Measurements from ENCODE around the gene CACNG3. TPM values are rescaled to one million over a fixed set of nuclear protein-coding genes. Genes with fewer than 3 reads are reported as not detected.

Gene CACNG3
- polyA plus RNA-seq, 1 donor from 2014 or later = not detected

DNA sequence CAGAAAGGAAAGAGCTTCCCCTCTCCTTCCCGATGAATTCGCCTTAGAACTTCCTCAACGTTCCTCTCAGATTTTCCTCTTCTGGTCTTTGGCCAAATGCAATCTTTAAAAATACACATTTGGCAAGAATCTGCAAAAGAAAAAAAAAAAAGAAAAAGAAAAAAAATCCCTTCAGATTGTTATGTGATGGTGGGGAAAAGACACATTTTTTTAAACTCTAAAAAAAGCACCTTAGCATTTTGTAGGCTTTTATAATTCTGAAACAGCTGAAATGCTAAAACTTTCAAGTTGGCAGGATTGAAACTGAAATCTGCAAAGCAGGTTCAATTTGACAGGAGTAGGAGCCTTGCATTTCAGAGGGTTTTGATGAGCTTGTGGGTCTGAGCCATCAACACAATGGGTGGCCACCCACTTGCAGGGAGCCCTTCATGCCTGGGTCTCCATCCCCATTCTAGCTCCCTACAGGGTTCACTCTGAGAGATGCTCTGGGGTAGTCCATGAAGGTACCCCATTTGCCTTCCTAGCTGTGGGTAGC, 33.1 kb downstream of the CACNG3 start:
- TF ChIP-seq EP300 (conservative IDR thresholded peaks at IDR 0.05; ENCODE audit: poor library complexity, severe bottlenecking) (no peak), SMC3 (conservative IDR thresholded peaks at IDR 0.05; ENCODE audit: poor library complexity) (no peak), CTCF (IDR thresholded peaks at IDR 0.05; ENCODE audit: poor library complexity, severe bottlenecking) (no peak), TAF1 (IDR thresholded peaks at IDR 0.05; ENCODE audit: low read depth) (no peak), MXI1 (conservative IDR thresholded peaks at IDR 0.05; ENCODE audit: poor library complexity, severe bottlenecking) (no peak), RAD21 (conservative IDR thresholded peaks at IDR 0.05) (no peak), POLR2AphosphoS5 (IDR thresholded peaks at IDR 0.05) (no peak), EZH2 (IDR thresholded peaks at IDR 0.05; ENCODE audit: borderline replicate concordance, insufficient read depth, low read length, poor library complexity, severe bottlenecking) (no peak)
- TF ChIP-seq, protein P1, sequence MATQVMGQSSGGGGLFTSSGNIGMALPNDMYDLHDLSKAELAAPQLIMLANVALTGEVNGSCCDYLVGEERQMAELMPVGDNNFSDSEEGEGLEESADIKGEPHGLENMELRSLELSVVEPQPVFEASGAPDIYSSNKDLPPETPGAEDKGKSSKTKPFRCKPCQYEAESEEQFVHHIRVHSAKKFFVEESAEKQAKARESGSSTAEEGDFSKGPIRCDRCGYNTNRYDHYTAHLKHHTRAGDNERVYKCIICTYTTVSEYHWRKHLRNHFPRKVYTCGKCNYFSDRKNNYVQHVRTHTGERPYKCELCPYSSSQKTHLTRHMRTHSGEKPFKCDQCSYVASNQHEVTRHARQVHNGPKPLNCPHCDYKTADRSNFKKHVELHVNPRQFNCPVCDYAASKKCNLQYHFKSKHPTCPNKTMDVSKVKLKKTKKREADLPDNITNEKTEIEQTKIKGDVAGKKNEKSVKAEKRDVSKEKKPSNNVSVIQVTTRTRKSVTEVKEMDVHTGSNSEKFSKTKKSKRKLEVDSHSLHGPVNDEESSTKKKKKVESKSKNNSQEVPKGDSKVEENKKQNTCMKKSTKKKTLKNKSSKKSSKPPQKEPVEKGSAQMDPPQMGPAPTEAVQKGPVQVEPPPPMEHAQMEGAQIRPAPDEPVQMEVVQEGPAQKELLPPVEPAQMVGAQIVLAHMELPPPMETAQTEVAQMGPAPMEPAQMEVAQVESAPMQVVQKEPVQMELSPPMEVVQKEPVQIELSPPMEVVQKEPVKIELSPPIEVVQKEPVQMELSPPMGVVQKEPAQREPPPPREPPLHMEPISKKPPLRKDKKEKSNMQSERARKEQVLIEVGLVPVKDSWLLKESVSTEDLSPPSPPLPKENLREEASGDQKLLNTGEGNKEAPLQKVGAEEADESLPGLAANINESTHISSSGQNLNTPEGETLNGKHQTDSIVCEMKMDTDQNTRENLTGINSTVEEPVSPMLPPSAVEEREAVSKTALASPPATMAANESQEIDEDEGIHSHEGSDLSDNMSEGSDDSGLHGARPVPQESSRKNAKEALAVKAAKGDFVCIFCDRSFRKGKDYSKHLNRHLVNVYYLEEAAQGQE (IDR thresholded peaks at IDR 0.05; ENCODE audit: borderline replicate concordance) = no peak
- Histone ChIP-seq H3K4me3 (ENCODE audit: low read length) (no peak overlapping the region), H3F3A (ENCODE audit: insufficient read depth, low read length, poor library complexity, severe bottlenecking) (no peaks in the 10 kb centered on the region)

GRCh38 chr16:24291932-24292331, 35.8 kb downstream of the CACNG3 start:
- Histone ChIP-seq H3K36me3 (ENCODE audit: insufficient read depth, low read length) (no peaks in the 10 kb centered on the region), H3K9ac (ENCODE audit: low read length) (no peak overlapping the region), H2AFZ (ENCODE audit: low read depth, low read length) (no peak overlapping the region), H3K9me2 (ENCODE audit: insufficient read depth, low read length) (no peaks in the 10 kb centered on the region), H3F3A (ENCODE audit: insufficient read depth, low read length, poor library complexity, severe bottlenecking) (no peaks in the 10 kb centered on the region), H4K20me1 (ENCODE audit: insufficient read depth) (no peaks in the 10 kb centered on the region), H3K9me3 (ENCODE audit: low read length) (no peaks in the 10 kb centered on the region), H3K4me3 (ENCODE audit: low read length) (no peak overlapping the region), H3K4me2 (ENCODE audit: low read length) (no peak overlapping the region), H3K79me2 (replicated peaks; ENCODE audit: insufficient read depth, low read length) (no peaks in the 10 kb centered on the region), H3K27me3 (ENCODE audit: insufficient read depth, low read depth, low read length) (no peaks in the 10 kb centered on the region), H3K27ac (ENCODE audit: low read length) (no peak overlapping the region)
- TF ChIP-seq RAD21 (conservative IDR thresholded peaks at IDR 0.05) (no peak), EP300 (conservative IDR thresholded peaks at IDR 0.05; ENCODE audit: poor library complexity, severe bottlenecking) (no peak), MXI1 (conservative IDR thresholded peaks at IDR 0.05; ENCODE audit: poor library complexity, severe bottlenecking) (no peak), EZH2 (IDR thresholded peaks at IDR 0.05; ENCODE audit: borderline replicate concordance, insufficient read depth, low read length, poor library complexity, severe bottlenecking) (no peak), CTCF (IDR thresholded peaks at IDR 0.05; ENCODE audit: poor library complexity, severe bottlenecking) (no peak), SMC3 (conservative IDR thresholded peaks at IDR 0.05; ENCODE audit: poor library complexity) (no peak), POLR2AphosphoS5 (IDR thresholded peaks at IDR 0.05) (no peak)
- TF ChIP-seq, protein P1 (IDR thresholded peaks at IDR 0.05; ENCODE audit: borderline replicate concordance) = no peak

More for the DNA sequence above, 33.1 kb downstream of the CACNG3 start:
- no peak overlapping the region for H3K27ac ChIP-seq (ENCODE audit: low read length)
- no peaks in the 10 kb centered on the region for H3K79me2 ChIP-seq (replicated peaks; ENCODE audit: insufficient read depth, low read length)
- no peaks in the 10 kb centered on the region for H3K27me3 ChIP-seq (ENCODE audit: insufficient read depth, low read depth, low read length)
- H3K36me3 ChIP-seq (ENCODE audit: insufficient read depth, low read length) = no peaks in the 10 kb centered on the region
- no peak overlapping the region for H3K9ac ChIP-seq (ENCODE audit: low read length)
- H3K9me3 ChIP-seq (ENCODE audit: low read length) = no peaks in the 10 kb centered on the region
- no peaks in the 10 kb centered on the region for H4K20me1 ChIP-seq (ENCODE audit: insufficient read depth)
- no peak overlapping the region for H2AFZ ChIP-seq (ENCODE audit: low read depth, low read length)
- no peaks in the 10 kb centered on the region for H3K9me2 ChIP-seq (ENCODE audit: insufficient read depth, low read length)
- H3K4me2 ChIP-seq (ENCODE audit: low read length) = no peak overlapping the region

All from neural cell (in vitro differentiated cells).